CD14-positive monocyte (primary cell): ENCODE results near the gene MXRA8. TPM values are rescaled to one million over a fixed set of nuclear protein-coding genes. Genes with fewer than 3 reads are reported as not detected.

Experiments
- DNase-seq, 3 donors: peaks; one replicate each; pipeline ENCODE4 v3.0.0-alpha.2; 2011 to 2022
- H2AFZ ChIP-seq: 2 replicates; pipeline ENCODE4 v1.6.0; 2012; ENCODE audit warnings: mild to moderate bottlenecking, low read depth, low read length, inconsistent platforms; ENCODE audit not compliant: insufficient read depth, poor library complexity, severe bottlenecking
- H3K27ac ChIP-seq, 2 donors: 1 replicate in 1 of 2; 2 replicates in 1 of 2; pipeline ENCODE4 v1.5.1; 2012 to 2013; ENCODE audit warnings: low read length in 2 of 2, control low read depth in 1 of 2, inconsistent platforms in 1 of 2, low read depth in 1 of 2, mild to moderate bottlenecking in 1 of 2
- H3K27me3 ChIP-seq, 2 donors: one replicate each; pipeline versions ENCODE4 v1.6.0 to v1.6.1; 2011 to 2013; ENCODE audit warnings: low read length in 2 of 2; ENCODE audit not compliant: control insufficient read depth in 2 of 2, insufficient read depth in 2 of 2
- H3K36me3 ChIP-seq, 2 donors: replicated peaks in 1 of 2; 1 replicate in 1 of 2; 2 replicates in 1 of 2; pipeline versions ENCODE4 v1.5.1 to v1.6.1; 2012 to 2013; ENCODE audit warnings: low read length in 2 of 2, control low read depth in 1 of 2, inconsistent platforms in 1 of 2, mild to moderate bottlenecking in 1 of 2; ENCODE audit not compliant: insufficient read depth in 2 of 2, control insufficient read depth in 1 of 2
- H3K4me1 ChIP-seq, 2 donors: 1 replicate in 1 of 2; 2 replicates in 1 of 2; pipeline versions ENCODE4 v1.5.1 to v1.6.1; 2012 to 2013; ENCODE audit warnings: low read length in 2 of 2, control low read depth in 1 of 2, inconsistent platforms in 1 of 2, mild to moderate bottlenecking in 1 of 2, moderate library complexity in 1 of 2; ENCODE audit not compliant: insufficient read depth in 2 of 2, control insufficient read depth in 1 of 2
- H3K4me2 ChIP-seq: replicated peaks from 2 replicates; pipeline ENCODE3; 2012; ENCODE audit warnings: low read length, moderate library complexity, mild to moderate bottlenecking; ENCODE audit not compliant: poor library complexity, severe bottlenecking; ENCODE audit errors: extremely low read depth
- H3K4me3 ChIP-seq, 3 experiments: fragments of 200-600 bp in 1 of 3; sonication (generic) in 1 of 3; replicated peaks in 1 of 3; 1 replicate in 2 of 3; 2 replicates in 1 of 3; pipeline ENCODE4 v1.5.1; 2011 to 2013; ENCODE audit warnings: low read length in 3 of 3, mild to moderate bottlenecking in 3 of 3, control low read depth in 2 of 3, low read depth in 2 of 3, inconsistent platforms in 1 of 3, moderate library complexity in 1 of 3
- H3K79me2 ChIP-seq: 2 replicates; pipeline ENCODE4 v1.6.0; 2012; ENCODE audit warnings: mild to moderate bottlenecking, control low read depth, inconsistent platforms, low read length, moderate library complexity; ENCODE audit not compliant: insufficient read depth
- H3K9ac ChIP-seq: 2 replicates; pipeline ENCODE4 v1.6.0; 2017; ENCODE audit warnings: low read length, mild to moderate bottlenecking; ENCODE audit not compliant: insufficient read depth, poor library complexity, severe bottlenecking
- H3K9me3 ChIP-seq, 2 donors: replicated peaks in 1 of 2; 1 replicate in 1 of 2; 2 replicates in 1 of 2; pipeline versions ENCODE4 v1.5.1 to v1.6.1; 2012 to 2013; ENCODE audit warnings: low read length in 2 of 2, control low read depth in 1 of 2; ENCODE audit not compliant: control insufficient read depth in 1 of 2, insufficient read depth in 1 of 2
- H4K20me1 ChIP-seq: 2 replicates; pipeline ENCODE4 v1.6.0; 2012; ENCODE audit warnings: mild to moderate bottlenecking, low read length, control low read depth, moderate library complexity; ENCODE audit not compliant: insufficient read depth
- H3K27ac Mint-ChIP-seq, 7 donors: one replicate each; pipeline ENCODE4 v1.8.0; 2020; ENCODE audit warnings: mild to moderate bottlenecking in 7 of 7, mixed read lengths in 7 of 7, moderate library complexity in 6 of 7, inconsistent platforms in 2 of 7
- H3K27me3 Mint-ChIP-seq, 3 donors: one replicate each; pipeline ENCODE4 v1.8.0; 2021 to 2022; ENCODE audit warnings: low read depth in 3 of 3, mild to moderate bottlenecking in 3 of 3, mixed read lengths in 3 of 3, moderate library complexity in 3 of 3, inconsistent platforms in 1 of 3
- H3K36me3 Mint-ChIP-seq, 2 donors: one replicate each; pipeline ENCODE4 v1.8.0; 2020; ENCODE audit warnings: mixed read lengths in 2 of 2, inconsistent platforms in 1 of 2, mild to moderate bottlenecking in 1 of 2
- H3K4me1 Mint-ChIP-seq: one replicate; pipeline ENCODE4 v1.8.0; 2020; ENCODE audit warnings: mild to moderate bottlenecking, mixed read lengths
- H3K4me3 Mint-ChIP-seq, 2 donors: one replicate each; pipeline ENCODE4 v1.8.0; 2020; ENCODE audit warnings: mild to moderate bottlenecking in 2 of 2, mixed read lengths in 2 of 2, moderate library complexity in 1 of 2
- H3K9me3 Mint-ChIP-seq, 7 donors: one replicate each; pipeline ENCODE4 v1.8.0; 2020 to 2022; ENCODE audit warnings: mixed read lengths in 7 of 7, mild to moderate bottlenecking in 6 of 7, moderate library complexity in 6 of 7, inconsistent platforms in 2 of 7
- WGBS: methylation state at CpG from one replicate; pipeline ENCODE4 v1.1.5; 2013; ENCODE audit warnings: missing lambda C conversion rate; ENCODE audit not compliant: insufficient coverage; 5-methylcytosine and 5-hydroxymethylcytosine counted together
- intact Hi-C, 2 donors: fragments of 100-400 bp; cut with micrococcal nuclease; formaldehyde crosslinking; loops; one replicate each; pipeline versions ENCODE4 v1.15.0 to v1.15.1; 2023
- polyA plus RNA-seq, 3 donors: library from polyadenylated mRNA; depleted of rRNA in 1 of 3; unstranded in 2 of 3; stranded (reverse) in 1 of 3; fragments of 300-500 nt in 2 of 3; fragments of >200 nt in 1 of 3; fragmentation: Illumina TruSeq in 2 of 3; gene quantifications; 1 replicate in 2 of 3; 2 replicates in 1 of 3; pipeline ENCODE4 v1.2.3, GENCODE V29; 2012 to 2021
- TF ChIP-seq, protein P1 (sequence below): fragments of 200-600 bp; IDR thresholded peaks from one replicate; pipeline ENCODE4 v1.8.0; 2022; ENCODE audit warnings: antibody characterized with exemption, mild to moderate bottlenecking

MXRA8 gene
- polyA plus RNA-seq, 3 donors, result not detected

DNA sequence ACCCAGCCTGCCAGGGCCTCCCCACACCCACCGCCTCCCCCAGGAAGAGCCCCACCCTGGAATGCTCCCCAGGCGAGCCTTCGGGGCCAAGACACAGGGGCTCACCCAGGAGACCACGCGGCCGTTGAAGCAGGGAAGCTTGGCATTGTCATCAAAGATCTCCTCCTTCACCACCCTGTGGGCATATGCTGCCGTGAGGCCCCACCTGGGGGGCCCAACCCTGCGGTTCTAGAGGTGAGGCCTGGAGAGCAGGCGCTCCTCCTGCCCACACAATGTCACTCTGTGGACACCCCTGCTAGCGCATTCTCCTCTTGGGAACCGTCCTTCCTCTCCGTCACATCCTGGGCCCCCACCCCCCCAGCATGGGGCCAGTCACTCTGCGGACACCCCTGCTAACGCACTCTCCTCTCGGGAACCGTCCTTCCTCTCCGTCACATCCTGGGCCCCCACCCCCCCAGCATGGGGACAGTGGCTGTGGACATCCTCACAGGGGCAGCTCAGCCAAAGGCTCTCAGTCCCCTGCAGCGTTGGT lies 15.7 kb downstream of the MXRA8 start:
- no peak overlapping the region for H3K4me3 Mint-ChIP-seq
- H3K4me3 ChIP-seq, result no peak overlapping the region
- no peak overlapping the region for H3K27ac ChIP-seq
- peaks cover 21 to 40% of the 10 kb centered on the region in 2 donors for H3K36me3 Mint-ChIP-seq
- intact Hi-C loops, result no loop called here
- peaks cover 0 to 1% (median 0%) of the 10 kb centered on the region in 7 donors for H3K9me3 Mint-ChIP-seq
- H3K4me1 ChIP-seq, result peaks cover 2 to 6% of the 10 kb centered on the region in 2 donors
- no peaks in the 10 kb centered on the region for H3K9me3 ChIP-seq
- H3K4me2 ChIP-seq, result no peak overlapping the region
- TF ChIP-seq, protein P1, sequence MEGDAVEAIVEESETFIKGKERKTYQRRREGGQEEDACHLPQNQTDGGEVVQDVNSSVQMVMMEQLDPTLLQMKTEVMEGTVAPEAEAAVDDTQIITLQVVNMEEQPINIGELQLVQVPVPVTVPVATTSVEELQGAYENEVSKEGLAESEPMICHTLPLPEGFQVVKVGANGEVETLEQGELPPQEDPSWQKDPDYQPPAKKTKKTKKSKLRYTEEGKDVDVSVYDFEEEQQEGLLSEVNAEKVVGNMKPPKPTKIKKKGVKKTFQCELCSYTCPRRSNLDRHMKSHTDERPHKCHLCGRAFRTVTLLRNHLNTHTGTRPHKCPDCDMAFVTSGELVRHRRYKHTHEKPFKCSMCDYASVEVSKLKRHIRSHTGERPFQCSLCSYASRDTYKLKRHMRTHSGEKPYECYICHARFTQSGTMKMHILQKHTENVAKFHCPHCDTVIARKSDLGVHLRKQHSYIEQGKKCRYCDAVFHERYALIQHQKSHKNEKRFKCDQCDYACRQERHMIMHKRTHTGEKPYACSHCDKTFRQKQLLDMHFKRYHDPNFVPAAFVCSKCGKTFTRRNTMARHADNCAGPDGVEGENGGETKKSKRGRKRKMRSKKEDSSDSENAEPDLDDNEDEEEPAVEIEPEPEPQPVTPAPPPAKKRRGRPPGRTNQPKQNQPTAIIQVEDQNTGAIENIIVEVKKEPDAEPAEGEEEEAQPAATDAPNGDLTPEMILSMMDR, result no peak
- peaks cover 4 to 29% of the 10 kb centered on the region in 2 donors for H3K36me3 ChIP-seq
- peaks cover 9% of the 10 kb centered on the region for H3K4me1 Mint-ChIP-seq
- H4K20me1 ChIP-seq, result peaks cover 38% of the 10 kb centered on the region
- H3K9ac ChIP-seq, result no peak overlapping the region
- H3K79me2 ChIP-seq, result peaks cover 20% of the 10 kb centered on the region
- 90% methylated on average over 15 of the region's 18 CpGs for WGBS
- no peak for DNase-seq
- H3K27ac Mint-ChIP-seq, result peak overlapping the region in 1 of 7 donors; percentile 75
- no peaks in the 10 kb centered on the region for H3K27me3 ChIP-seq
- H3K27me3 Mint-ChIP-seq, result peaks cover 2 to 6% (median 4%) of the 10 kb centered on the region in 3 donors
- H2AFZ ChIP-seq, result no peak overlapping the region

GRCh38 chr1:1342061-1342562 lies 16.2 kb downstream of the MXRA8 start:
- H3K36me3 ChIP-seq, result peaks cover 9 to 29% of the 10 kb centered on the region in 2 donors
- DNase-seq, result no peak
- WGBS, result 97% methylated on average over 21 of the region's 28 CpGs

More at GRCh38 chr1:1342061-1342562, 16.2 kb downstream of the MXRA8 start:
- Histone ChIP-seq H3K9ac (no peak overlapping the region), H3K9me3 (no peaks in the 10 kb centered on the region), H3K4me2 (no peak overlapping the region), H2AFZ (no peak overlapping the region), H3K27ac (no peak overlapping the region), H3K79me2 (peaks cover 14% of the 10 kb centered on the region), H3K4me3 (no peak overlapping the region), H3K4me1 (peaks cover 0 to under 1% of the 10 kb centered on the region in 2 donors), H3K27me3 (no peaks in the 10 kb centered on the region), H4K20me1 (peaks cover 36% of the 10 kb centered on the region)
- Mint-ChIP-seq H3K36me3 (peaks cover 21 to 44% of the 10 kb centered on the region in 2 donors), H3K4me1 (peaks cover 4% of the 10 kb centered on the region), H3K27me3 (peaks cover 0 to 6% (median 2%) of the 10 kb centered on the region in 3 donors), H3K27ac (no peak overlapping the region), H3K4me3 (no peak overlapping the region), H3K9me3 (peaks cover 0 to 1% (median 0%) of the 10 kb centered on the region in 7 donors)
- intact Hi-C loops, result no loop called here
- TF ChIP-seq, protein P1, result no peak
